Kidney epithelial cell (primary cell): ENCODE data around the gene CCDC92. TPM values are rescaled to one million over a fixed set of nuclear protein-coding genes. Genes with fewer than 3 reads are reported as not detected.

ENCODE experiments used
- DNase-seq: peaks from one replicate; pipeline ENCODE4 v3.0.0-alpha.2; 2010; ENCODE audit warnings: low read depth
- H3K27me3 ChIP-seq: 2 replicates; pipeline ENCODE4 v1.6.0; 2011; ENCODE audit warnings: low read length; ENCODE audit not compliant: control insufficient read depth, insufficient read depth
- H3K36me3 ChIP-seq: 2 replicates; pipeline ENCODE4 v1.5.1; 2011; ENCODE audit warnings: low read length; ENCODE audit not compliant: control insufficient read depth, insufficient read depth
- H3K4me3 ChIP-seq: 2 replicates; pipeline ENCODE4 v1.5.1; 2011; ENCODE audit warnings: low read depth, mild to moderate bottlenecking, control low read depth, low read length
- total RNA-seq: library from RNA; depleted of rRNA; stranded (reverse); fragments of >200 nt; gene quantifications from 2 replicates; pipeline ENCODE4 v1.2.3, GENCODE V29; 2015
- TF ChIP-seq, protein P1 (sequence below): IDR thresholded peaks from 2 replicates; pipeline ENCODE4 v1.5.1; 2011; ENCODE audit warnings: mild to moderate bottlenecking, moderate library complexity, low read length, control low read depth, inconsistent platforms; ENCODE audit not compliant: insufficient read depth, poor library complexity, severe bottlenecking

Gene CCDC92
- total RNA-seq, 1 donor from 2014 or later = 30.8 TPM

DNA sequence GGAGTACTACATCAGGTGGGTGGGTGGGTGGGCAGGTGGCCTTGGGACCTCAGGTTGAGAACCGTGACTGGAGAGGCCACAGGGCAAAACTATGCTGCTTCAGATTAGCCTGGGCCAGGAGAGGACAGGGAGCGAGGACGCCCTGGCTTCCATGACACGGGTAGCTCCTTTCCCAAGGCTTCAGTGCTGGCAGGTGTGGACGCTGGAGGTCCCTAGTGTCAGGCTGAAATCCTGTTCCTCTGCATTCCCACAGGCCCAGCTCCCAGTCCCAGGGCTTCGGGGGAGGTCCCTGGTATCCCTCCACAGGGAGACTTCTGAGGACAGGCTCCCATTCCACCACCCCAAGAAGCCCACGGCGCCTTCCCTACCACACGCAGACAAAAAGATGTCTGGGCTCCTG lies 31.6 kb downstream of the CCDC92 start:
- TF ChIP-seq, protein P1, sequence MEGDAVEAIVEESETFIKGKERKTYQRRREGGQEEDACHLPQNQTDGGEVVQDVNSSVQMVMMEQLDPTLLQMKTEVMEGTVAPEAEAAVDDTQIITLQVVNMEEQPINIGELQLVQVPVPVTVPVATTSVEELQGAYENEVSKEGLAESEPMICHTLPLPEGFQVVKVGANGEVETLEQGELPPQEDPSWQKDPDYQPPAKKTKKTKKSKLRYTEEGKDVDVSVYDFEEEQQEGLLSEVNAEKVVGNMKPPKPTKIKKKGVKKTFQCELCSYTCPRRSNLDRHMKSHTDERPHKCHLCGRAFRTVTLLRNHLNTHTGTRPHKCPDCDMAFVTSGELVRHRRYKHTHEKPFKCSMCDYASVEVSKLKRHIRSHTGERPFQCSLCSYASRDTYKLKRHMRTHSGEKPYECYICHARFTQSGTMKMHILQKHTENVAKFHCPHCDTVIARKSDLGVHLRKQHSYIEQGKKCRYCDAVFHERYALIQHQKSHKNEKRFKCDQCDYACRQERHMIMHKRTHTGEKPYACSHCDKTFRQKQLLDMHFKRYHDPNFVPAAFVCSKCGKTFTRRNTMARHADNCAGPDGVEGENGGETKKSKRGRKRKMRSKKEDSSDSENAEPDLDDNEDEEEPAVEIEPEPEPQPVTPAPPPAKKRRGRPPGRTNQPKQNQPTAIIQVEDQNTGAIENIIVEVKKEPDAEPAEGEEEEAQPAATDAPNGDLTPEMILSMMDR = no peak
- Histone ChIP-seq H3K4me3 (no peak overlapping the region), H3K36me3 (peaks cover 3% of the 10 kb centered on the region), H3K27me3 (no peaks in the 10 kb centered on the region)
- DNase-seq = no peak

DNA sequence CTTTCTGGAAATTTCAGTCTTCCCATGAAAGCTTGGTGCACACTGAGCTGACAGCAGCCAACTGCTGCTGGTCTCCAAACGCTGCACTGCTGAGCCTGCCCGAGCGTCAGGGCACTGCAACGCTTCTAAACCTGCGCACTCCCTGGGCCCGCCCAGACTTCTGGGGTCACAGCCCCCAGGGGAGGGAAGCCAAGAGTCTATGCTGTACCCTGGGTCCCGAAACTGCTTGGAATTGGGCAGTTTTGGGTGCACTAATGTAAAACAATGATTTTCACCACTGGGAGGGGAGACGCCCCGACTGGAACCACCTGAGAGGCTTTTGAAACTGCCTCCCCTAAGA lies 32.0 kb downstream of the CCDC92 start:
- TF ChIP-seq, protein P1 = no peak
- Histone ChIP-seq H3K27me3 (no peaks in the 10 kb centered on the region), H3K36me3 (peaks cover 3% of the 10 kb centered on the region), H3K4me3 (no peak overlapping the region)
- no peak for DNase-seq

DNA sequence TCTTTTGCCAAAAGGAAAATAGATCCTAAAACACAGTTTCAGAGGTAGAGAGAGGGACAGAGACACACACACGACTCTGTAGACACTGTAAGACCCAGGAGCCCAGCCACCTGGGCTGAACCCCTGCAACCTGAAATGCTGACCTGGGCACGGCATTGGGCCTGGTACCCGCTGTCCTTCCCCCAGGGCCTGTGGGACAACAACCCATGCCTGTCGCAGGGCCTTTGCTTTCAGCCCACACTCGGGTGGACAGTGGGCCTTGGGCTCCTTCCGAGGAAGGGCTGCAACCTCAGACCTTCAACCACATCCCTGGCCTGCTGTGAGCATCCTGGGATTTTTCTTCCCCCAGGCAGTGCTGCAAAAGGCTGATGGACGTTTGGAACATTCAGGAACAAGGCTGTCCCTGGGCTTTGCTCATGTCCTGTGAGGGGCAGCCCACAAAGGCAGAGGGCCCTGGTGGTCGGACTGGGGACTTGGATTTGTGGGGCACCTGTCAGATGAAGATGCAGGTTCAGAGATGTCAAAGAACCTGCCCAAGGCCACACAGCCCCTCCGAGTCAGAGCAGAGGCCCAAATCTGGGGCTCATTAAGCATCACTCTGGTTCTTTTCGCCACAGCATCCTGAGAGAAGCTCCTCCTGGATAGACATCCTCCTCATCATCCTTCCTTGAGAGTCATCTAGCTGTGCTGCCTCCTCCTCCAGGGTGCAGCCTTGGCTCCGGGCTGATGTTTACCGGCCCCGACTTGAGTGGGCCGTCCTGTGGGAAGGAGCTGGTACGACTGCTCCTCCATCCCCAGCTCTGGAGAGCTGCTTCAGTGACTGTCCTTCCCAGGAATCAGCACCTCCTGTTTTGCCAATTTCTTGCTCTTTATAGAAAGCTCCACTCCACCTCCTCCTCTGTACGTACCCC lies 32.7 kb downstream of the CCDC92 start:
- Histone ChIP-seq H3K4me3 (no peak overlapping the region), H3K36me3 (peaks cover 3% of the 10 kb centered on the region), H3K27me3 (no peaks in the 10 kb centered on the region)
- no peak for DNase-seq
- TF ChIP-seq, protein P1 = no peak

DNA sequence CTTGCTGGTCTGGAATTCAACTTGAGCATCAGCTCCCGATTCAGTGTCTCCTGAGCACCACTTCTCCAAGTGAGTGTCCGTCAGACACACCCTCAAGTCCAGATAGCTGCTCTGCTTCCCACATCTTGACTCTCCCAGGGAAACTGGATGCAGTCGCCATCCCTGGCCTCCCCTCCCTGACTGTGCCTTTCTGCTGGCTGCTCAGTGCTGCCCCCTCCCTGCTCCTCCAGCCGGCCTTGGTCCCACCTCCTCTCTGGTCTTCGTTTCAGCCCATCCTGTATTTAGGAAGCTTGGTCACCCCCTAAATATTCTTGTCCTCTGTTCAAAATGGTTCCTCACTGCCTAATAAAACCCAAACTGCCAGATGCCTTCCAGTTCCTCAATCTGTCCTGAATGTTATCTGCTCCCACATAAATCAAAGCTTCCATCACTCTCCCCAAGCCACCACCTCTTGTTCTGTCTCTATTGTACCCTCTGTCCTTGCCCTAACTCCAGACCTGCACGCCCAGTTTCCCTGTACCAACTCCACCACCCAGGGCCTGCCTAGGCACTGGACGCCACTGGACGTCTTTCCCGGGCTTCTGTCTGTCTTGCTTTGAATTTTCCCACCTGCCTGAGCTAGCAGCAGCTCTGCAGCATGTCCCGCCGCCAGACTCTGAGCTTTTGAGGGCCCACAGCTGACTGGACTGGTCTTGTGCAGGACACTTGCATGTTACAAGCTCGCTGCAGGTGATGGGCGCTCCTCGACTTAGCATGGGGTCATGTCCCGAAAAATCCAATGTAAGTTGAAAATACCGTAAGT lies 33.8 kb downstream of the CCDC92 start:
- H3K4me3 ChIP-seq = no peak overlapping the region
- no peaks in the 10 kb centered on the region for H3K27me3 ChIP-seq
- peaks cover 3% of the 10 kb centered on the region for H3K36me3 ChIP-seq
- no peak for DNase-seq
- TF ChIP-seq, protein P1 = peak; percentile 36

DNA sequence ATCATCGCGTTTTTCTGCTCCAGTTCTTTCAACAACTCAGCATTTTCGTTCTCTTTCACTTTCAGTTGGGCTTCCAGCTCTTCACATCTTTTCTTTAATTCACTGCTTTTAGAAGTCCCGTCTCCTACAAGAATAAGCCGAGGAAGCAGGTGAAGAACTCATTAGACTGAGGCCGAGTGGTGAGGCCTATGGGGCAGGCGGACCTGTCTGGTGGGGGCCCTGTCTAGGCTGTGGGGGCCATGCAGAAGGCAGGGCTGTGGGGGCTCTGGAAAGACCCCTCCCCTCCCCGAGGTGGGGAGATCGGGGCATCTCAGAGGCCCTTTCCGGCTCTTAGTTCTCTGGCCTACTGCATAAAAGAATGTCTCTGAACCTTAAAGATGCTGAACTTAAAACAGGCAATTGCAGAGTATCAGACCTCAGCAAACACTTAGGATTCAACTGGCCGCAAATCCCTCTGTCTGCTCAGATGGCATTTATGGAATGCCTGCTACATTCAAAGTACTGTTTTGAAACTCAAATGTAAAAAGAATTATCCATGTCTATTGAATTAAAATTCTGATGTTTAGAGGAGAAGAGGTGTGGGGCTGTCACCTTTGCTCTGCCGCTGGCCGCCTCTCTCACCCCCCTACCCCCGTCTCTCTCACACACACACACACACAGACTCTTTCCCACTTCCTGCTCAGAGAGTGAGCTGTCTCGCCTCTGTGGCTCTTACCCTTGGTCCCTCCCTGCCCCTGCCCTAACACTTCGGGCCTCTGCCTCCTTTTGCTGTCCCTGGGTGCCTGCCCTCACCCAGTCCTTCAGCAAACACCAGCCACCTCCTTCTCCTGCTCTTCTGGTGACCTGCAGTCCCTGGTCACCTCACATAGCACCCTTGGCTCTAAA lies 34.7 kb downstream of the CCDC92 start:
- no peak for DNase-seq
- Histone ChIP-seq H3K36me3 (peaks cover 3% of the 10 kb centered on the region), H3K27me3 (no peaks in the 10 kb centered on the region), H3K4me3 (no peak overlapping the region)
- TF ChIP-seq, protein P1 = no peak
